ENCODE measurements around the gene FRMD3. TPM values are rescaled to one million over a fixed set of nuclear protein-coding genes. Genes with fewer than 3 reads are reported as not detected.

Gene FRMD3
- total RNA-seq, 2 donors from 2014 or later: 2.1 to 4.6 TPM

GRCh38 chr9:83199240-83199639 is 339.0 kb downstream of the FRMD3 start:
- peak; percentile 94 for ATAC-seq
- intact Hi-C loops (cut with DNase I): no loop called here
- Histone ChIP-seq H3K27ac (no peak overlapping the region), H3K36me3 (replicated peaks in 1 of 2; ENCODE audit: insufficient read depth in 1 of 2, low read depth in 2 of 2) (no peaks in the 10 kb centered on the region), H3K9me3 (no peaks in the 10 kb centered on the region), H3K4me3 (no peak overlapping the region), H3K4me1 (no peaks in the 10 kb centered on the region), H3K27me3 (no peaks in the 10 kb centered on the region)
- TF ChIP-seq POLR2A (IDR thresholded peaks at IDR 0.05) (no peak), CTCF (IDR thresholded peaks at IDR 0.05) (peak; percentile 19 to 88 (median 81))
- 6 to 11% methylated on average over 5 of the region's 5 CpGs for WGBS, 2 donors
- peak; percentile 62 to 75 (median 72) for DNase-seq

GRCh38 chr9:83198371-83198770 is 339.8 kb downstream of the FRMD3 start:
- no peaks in the 10 kb centered on the region for H3K9me3 ChIP-seq
- no peak for TF ChIP-seq CTCF (IDR thresholded peaks at IDR 0.05)
- no peak for TF ChIP-seq POLR2A (IDR thresholded peaks at IDR 0.05)
- no peaks in the 10 kb centered on the region for H3K27me3 ChIP-seq
- ATAC-seq (no peak), DNase-seq (no peak)
- no peak overlapping the region for H3K4me3 ChIP-seq
- H3K36me3 ChIP-seq (replicated peaks in 1 of 2; ENCODE audit: insufficient read depth in 1 of 2, low read depth in 2 of 2): no peaks in the 10 kb centered on the region
- intact Hi-C loops (cut with DNase I): no loop called here
- 80 to 91% methylated on average over 3 of the region's 3 CpGs for WGBS, 2 donors
- no peak overlapping the region for H3K27ac ChIP-seq
- no peaks in the 10 kb centered on the region for H3K4me1 ChIP-seq

DNA sequence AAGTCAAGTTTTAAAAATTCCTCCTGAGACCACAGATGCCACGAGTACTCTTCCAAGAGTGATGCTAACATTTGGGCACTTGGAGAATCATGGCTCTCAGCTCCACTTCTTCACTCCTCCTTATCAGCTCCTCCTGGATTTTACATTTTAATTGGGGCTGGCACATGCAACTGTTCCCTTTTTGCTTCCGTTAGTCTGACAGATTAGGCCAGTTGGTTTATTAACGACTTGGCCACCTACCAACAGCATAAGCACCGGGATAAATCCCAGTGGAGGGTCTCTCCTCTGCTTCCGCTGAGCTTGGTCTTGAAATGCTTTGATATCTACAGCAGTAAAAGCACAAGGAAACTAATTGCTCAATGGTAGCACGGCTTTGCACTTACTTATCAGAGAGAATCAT is 340.6 kb downstream of the FRMD3 start:
- 39 to 41% methylated on average over 6 of the region's 6 CpGs for WGBS, 2 donors
- intact Hi-C loops (cut with DNase I): no loop called here
- no peak for TF ChIP-seq POLR2A (IDR thresholded peaks at IDR 0.05)
- TF ChIP-seq CTCF (IDR thresholded peaks at IDR 0.05): no peak
- no peaks in the 10 kb centered on the region for H3K27me3 ChIP-seq
- ATAC-seq (no peak), DNase-seq (no peak)
- no peaks in the 10 kb centered on the region for H3K9me3 ChIP-seq
- H3K27ac ChIP-seq: no peak overlapping the region
- no peaks in the 10 kb centered on the region for H3K36me3 ChIP-seq (replicated peaks in 1 of 2; ENCODE audit: insufficient read depth in 1 of 2, low read depth in 2 of 2)
- no peaks in the 10 kb centered on the region for H3K4me1 ChIP-seq
- no peak overlapping the region for H3K4me3 ChIP-seq

DNA sequence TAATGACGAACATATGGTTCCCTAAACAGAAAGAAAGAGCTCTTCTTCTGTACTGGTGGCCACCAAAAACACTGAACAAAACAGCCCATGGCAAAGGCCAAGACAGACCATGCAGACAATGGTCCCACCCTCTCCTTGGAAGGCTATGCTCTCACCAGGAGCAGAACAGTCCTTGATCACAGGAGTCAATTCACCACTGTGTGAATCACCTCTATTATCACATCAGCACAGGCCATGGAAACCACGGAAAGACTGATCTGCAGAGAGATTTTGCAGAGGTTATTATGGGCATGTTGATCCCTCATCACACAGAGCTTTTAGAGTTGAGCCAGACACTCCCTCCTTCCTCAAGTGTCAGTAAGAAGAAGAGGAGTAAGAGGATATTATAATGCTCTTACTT is 341.3 kb downstream of the FRMD3 start:
- intact Hi-C loops (cut with DNase I): no loop called here
- Histone ChIP-seq H3K27me3 (no peaks in the 10 kb centered on the region), H3K9me3 (no peaks in the 10 kb centered on the region), H3K27ac (no peak overlapping the region), H3K36me3 (replicated peaks in 1 of 2; ENCODE audit: insufficient read depth in 1 of 2, low read depth in 2 of 2) (no peaks in the 10 kb centered on the region), H3K4me1 (no peaks in the 10 kb centered on the region), H3K4me3 (no peak overlapping the region)
- 62 to 73% methylated on average over 2 of the region's 2 CpGs for WGBS, 2 donors
- TF ChIP-seq POLR2A (IDR thresholded peaks at IDR 0.05) (no peak), CTCF (IDR thresholded peaks at IDR 0.05) (no peak)
- no peak for DNase-seq
- ATAC-seq: no peak

Small RNA genes lying within 50 kb of the gene (small RNA-seq; reads per million reads assigned to genes)
- gene AL137847.3 (not detected), gene RN7SKP242 (not detected), gene RNU4-29P (not detected)

Other genes starting within 250 kb of the FRMD3 start
- gene IDNK, start 84.7 kb upstream of the FRMD3 start, total RNA-seq: 1 to 10 TPM; 2.3 to 3.9 TPM
- gene UBQLN1, start 169.6 kb upstream of the FRMD3 start, total RNA-seq: 10 to 100 TPM; 45.8 to 49.5 TPM

Measured in body of pancreas (tissue), 4 donors.